ENCODE results near the gene KRT20.

The KRT20 gene

GRCh38 chr17:40888196-40888720, 3.2 kb upstream of the KRT20 start:
- Histone ChIP-seq H3K4me3 (ENCODE audit: low read depth, low read length) (no peak overlapping the region), H3K36me3 (ENCODE audit: control insufficient read depth, insufficient read depth, low read length) (no peaks in the 10 kb centered on the region), H3K9ac (no peak overlapping the region), H3K27me3 (ENCODE audit: control insufficient read depth, insufficient read depth, low read length) (no peaks in the 10 kb centered on the region), H3K4me1 (no peaks in the 10 kb centered on the region), H2AFZ (no peak overlapping the region), H3K4me2 (ENCODE audit: low read length) (no peak overlapping the region), H3K9me3 (ENCODE audit: control insufficient read depth, low read length) (no peaks in the 10 kb centered on the region), H3K79me2 (no peaks in the 10 kb centered on the region), H3K27ac (no peak overlapping the region)
- no peak for TF ChIP-seq CTCF (IDR thresholded peaks at IDR 0.05)

GRCh38 chr17:40886090-40886489, 1.0 kb upstream of the KRT20 start:
- no peak overlapping the region for H3K4me3 ChIP-seq (ENCODE audit: low read depth, low read length)
- no peak overlapping the region for H3K9ac ChIP-seq
- H3K4me2 ChIP-seq (ENCODE audit: low read length): no peak overlapping the region
- H3K36me3 ChIP-seq (ENCODE audit: control insufficient read depth, insufficient read depth, low read length): no peaks in the 10 kb centered on the region
- no peaks in the 10 kb centered on the region for H3K27me3 ChIP-seq (ENCODE audit: control insufficient read depth, insufficient read depth, low read length)
- H3K27ac ChIP-seq: no peak overlapping the region
- H3K4me1 ChIP-seq: no peaks in the 10 kb centered on the region
- no peaks in the 10 kb centered on the region for H3K9me3 ChIP-seq (ENCODE audit: control insufficient read depth, low read length)
- no peak for TF ChIP-seq CTCF (IDR thresholded peaks at IDR 0.05)
- H2AFZ ChIP-seq: no peak overlapping the region
- H3K79me2 ChIP-seq: no peaks in the 10 kb centered on the region

- no peaks in the 10 kb centered on the region for H3K27me3 ChIP-seq (ENCODE audit: control insufficient read depth, insufficient read depth, low read length)
- H3K36me3 ChIP-seq (ENCODE audit: control insufficient read depth, insufficient read depth, low read length): no peaks in the 10 kb centered on the region
- H3K79me2 ChIP-seq: no peaks in the 10 kb centered on the region
- H3K27ac ChIP-seq: no peak overlapping the region
- no peak overlapping the region for H2AFZ ChIP-seq
- H3K4me1 ChIP-seq: no peaks in the 10 kb centered on the region
- TF ChIP-seq CTCF (IDR thresholded peaks at IDR 0.05): no peak
- no peaks in the 10 kb centered on the region for H3K9me3 ChIP-seq (ENCODE audit: control insufficient read depth, low read length)
- H3K9ac ChIP-seq: no peak overlapping the region
- H3K4me3 ChIP-seq (ENCODE audit: low read depth, low read length): no peak overlapping the region
- no peak overlapping the region for H3K4me2 ChIP-seq (ENCODE audit: low read length)
Observed at GRCh38 chr17:40883626-40884334, 1.3 kb downstream of the KRT20 start.

- TF ChIP-seq CTCF (IDR thresholded peaks at IDR 0.05): no peak
- Histone ChIP-seq H3K4me2 (ENCODE audit: low read length) (no peak overlapping the region), H3K9ac (no peak overlapping the region), H3K4me1 (no peaks in the 10 kb centered on the region), H2AFZ (no peak overlapping the region), H3K36me3 (ENCODE audit: control insufficient read depth, insufficient read depth, low read length) (no peaks in the 10 kb centered on the region), H3K27ac (no peak overlapping the region), H3K79me2 (no peaks in the 10 kb centered on the region), H3K27me3 (ENCODE audit: control insufficient read depth, insufficient read depth, low read length) (no peaks in the 10 kb centered on the region), H3K4me3 (ENCODE audit: low read depth, low read length) (no peak overlapping the region), H3K9me3 (ENCODE audit: control insufficient read depth, low read length) (no peaks in the 10 kb centered on the region)
Observed at GRCh38 chr17:40883031-40883430, 2.0 kb downstream of the KRT20 start.

GRCh38 chr17:40879026-40879425, 6.0 kb downstream of the KRT20 start:
- Histone ChIP-seq H3K9ac (no peak overlapping the region), H3K9me3 (ENCODE audit: control insufficient read depth, low read length) (no peaks in the 10 kb centered on the region), H3K27me3 (ENCODE audit: control insufficient read depth, insufficient read depth, low read length) (no peaks in the 10 kb centered on the region), H3K4me2 (ENCODE audit: low read length) (no peak overlapping the region), H2AFZ (no peak overlapping the region), H3K79me2 (no peaks in the 10 kb centered on the region), H3K36me3 (ENCODE audit: control insufficient read depth, insufficient read depth, low read length) (no peaks in the 10 kb centered on the region), H3K27ac (no peak overlapping the region), H3K4me1 (no peaks in the 10 kb centered on the region), H3K4me3 (ENCODE audit: low read depth, low read length) (no peak overlapping the region)
- TF ChIP-seq CTCF (IDR thresholded peaks at IDR 0.05): no peak
